IMR-90 (cell line): ENCODE results near the gene THAP2. TPM values are rescaled to one million over a fixed set of nuclear protein-coding genes. Genes with fewer than 3 reads are reported as not detected.

Experiments
- ATAC-seq: fragments of 200-7000 bp; cut with Tn5 transposase; 2 replicates; pipeline ENCODE4 v1.9.1; 2020; ENCODE audit warnings: low read depth, mild to moderate bottlenecking, moderate library complexity
- BruUV-seq: library from RNA; stranded (reverse); fragments of 400-500 nt; replicated peaks from 2 replicates; lab custom pipeline; 2021; lab: Mats Ljungman, UMichigan
- CTCF ChIA-PET: fragments of 300-600 bp; formaldehyde crosslinking; extraction: SDS; loops from one replicate; lab custom pipeline; 2021; ENCODE audit warnings: antibody characterized with exemption; lab: Yijun Ruan, JAX
- POLR2A ChIA-PET: fragments of 300-600 bp; sonication (Branson Sonifier 250); formaldehyde crosslinking; loops from one replicate; lab custom pipeline; 2022; ENCODE audit warnings: antibody characterized with exemption; ENCODE audit not compliant: unreplicated experiment; lab: Charles Lee
- DNase-seq: peaks from one replicate; pipeline ENCODE4 v3.0.0; 2013
- H2AFZ ChIP-seq: replicated peaks from 2 replicates; pipeline ENCODE3; 2013; ENCODE audit warnings: low read length, mild to moderate bottlenecking; ENCODE audit not compliant: poor library complexity
- H2AK5ac ChIP-seq: 2 replicates; pipeline ENCODE4 v1.6.1; 2013; ENCODE audit warnings: low read depth, low read length, inconsistent platforms
- H2AK9ac ChIP-seq: replicated peaks from 2 replicates; pipeline ENCODE3; 2013; ENCODE audit warnings: mild to moderate bottlenecking, low read depth, low read length, moderate library complexity; ENCODE audit not compliant: poor library complexity
- H2BK120ac ChIP-seq: 2 replicates; pipeline ENCODE4 v1.6.1; 2013; ENCODE audit warnings: low read depth, low read length, inconsistent platforms
- H2BK15ac ChIP-seq: 3 replicates; pipeline ENCODE4 v1.6.1; 2013; ENCODE audit warnings: low read depth, low read length, inconsistent platforms
- H2BK20ac ChIP-seq: 2 replicates; pipeline ENCODE4 v1.6.1; 2013; ENCODE audit warnings: low read depth, mild to moderate bottlenecking, inconsistent platforms, low read length, moderate library complexity
- H2BK5ac ChIP-seq: 2 replicates; pipeline ENCODE4 v1.6.1; 2013; ENCODE audit warnings: mild to moderate bottlenecking, low read depth, low read length, inconsistent platforms; ENCODE audit not compliant: poor library complexity, severe bottlenecking
- H3K14ac ChIP-seq: replicated peaks from 2 replicates; pipeline ENCODE4 v1.6.1; 2013; ENCODE audit warnings: low read depth, low read length, inconsistent platforms
- H3K18ac ChIP-seq: 2 replicates; pipeline ENCODE4 v1.6.1; 2013; ENCODE audit warnings: low read depth, low read length, control low read depth
- H3K23ac ChIP-seq: 2 replicates; pipeline ENCODE4 v1.6.1; 2013; ENCODE audit warnings: low read depth, low read length, inconsistent platforms
- H3K27ac ChIP-seq: 2 replicates; pipeline ENCODE4 v1.5.1; 2013; ENCODE audit warnings: mild to moderate bottlenecking, control low read depth, low read length; ENCODE audit not compliant: insufficient read depth
- H3K27me3 ChIP-seq: 2 replicates; pipeline ENCODE4 v1.6.1; 2013; ENCODE audit warnings: low read length; ENCODE audit not compliant: control insufficient read depth, insufficient read depth
- H3K36me3 ChIP-seq: 2 replicates; pipeline ENCODE4 v1.6.1; 2013; ENCODE audit warnings: low read length, mixed read lengths; ENCODE audit not compliant: control insufficient read depth, insufficient read depth
- H3K4ac ChIP-seq: 2 replicates; pipeline ENCODE4 v1.6.1; 2013; ENCODE audit warnings: low read depth, low read length, inconsistent platforms
- H3K4me1 ChIP-seq: 2 replicates; pipeline ENCODE4 v1.6.1; 2013; ENCODE audit warnings: low read length, mixed read lengths; ENCODE audit not compliant: control insufficient read depth, insufficient read depth
- H3K4me2 ChIP-seq: 2 replicates; pipeline ENCODE4 v1.6.1; 2013; ENCODE audit warnings: low read depth, mild to moderate bottlenecking, control low read depth, low read length, moderate library complexity
- H3K4me3 ChIP-seq: 2 replicates; pipeline ENCODE4 v1.5.1; 2013; ENCODE audit warnings: low read depth, mild to moderate bottlenecking, control low read depth, low read length, moderate library complexity; ENCODE audit not compliant: insufficient read depth
- H3K56ac ChIP-seq: 2 replicates; pipeline ENCODE4 v1.6.1; 2013; ENCODE audit warnings: low read length, inconsistent platforms; ENCODE audit not compliant: insufficient read depth; ENCODE audit errors: extremely low read depth
- H3K79me1 ChIP-seq, 2 experiments: 2 replicates each; pipeline ENCODE4 v1.6.1; 2013; ENCODE audit warnings: low read length in 2 of 2, inconsistent platforms in 1 of 2, low read depth in 1 of 2
- H3K9ac ChIP-seq: 2 replicates; pipeline ENCODE4 v1.6.1; 2013; ENCODE audit warnings: low read depth, low read length, control low read depth
- H3K9me1 ChIP-seq: 2 replicates; pipeline ENCODE4 v1.6.1; 2013; ENCODE audit warnings: low read length, inconsistent platforms; ENCODE audit not compliant: insufficient read depth
- H3K9me3 ChIP-seq: 2 replicates; pipeline ENCODE4 v1.6.1; 2013; ENCODE audit warnings: low read length; ENCODE audit not compliant: control insufficient read depth, insufficient read depth
- H4K20me1 ChIP-seq: 2 replicates; pipeline ENCODE4 v1.6.1; 2013; ENCODE audit warnings: low read length, inconsistent platforms; ENCODE audit not compliant: insufficient read depth
- H4K5ac ChIP-seq: 2 replicates; pipeline ENCODE4 v1.6.1; 2013; ENCODE audit warnings: mild to moderate bottlenecking, low read depth, low read length, control low read depth
- H4K8ac ChIP-seq, 2 experiments: 2 replicates each; pipeline ENCODE4 v1.6.1; 2013; ENCODE audit warnings: low read depth in 2 of 2, low read length in 2 of 2, control low read depth in 1 of 2, inconsistent platforms in 1 of 2
- H4K91ac ChIP-seq: 2 replicates; pipeline ENCODE4 v1.6.1; 2013; ENCODE audit warnings: low read depth, low read length, inconsistent platforms; ENCODE audit not compliant: insufficient read depth
- BHLHE40 ChIP-seq: fragments of 150-350 bp; IDR thresholded peaks from 2 replicates; pipeline ENCODE4 v1.6.1; 2016; ENCODE audit warnings: mild to moderate bottlenecking, low read depth, low read length
- CEBPB ChIP-seq: IDR thresholded peaks from 2 replicates; pipeline ENCODE4 v1.6.1; 2012; ENCODE audit warnings: low read depth, low read length, improper control_type of control experiment
- CHD1 ChIP-seq: IDR thresholded peaks from 2 replicates; pipeline ENCODE4 v1.6.1; 2012; ENCODE audit warnings: low read depth, low read length, improper control_type of control experiment
- FOS ChIP-seq: fragments of 150-350 bp; IDR thresholded peaks from 2 replicates; pipeline ENCODE4 v1.6.1; 2016; ENCODE audit warnings: low read depth, low read length
- MAFK ChIP-seq: IDR thresholded peaks from 2 replicates; pipeline ENCODE4 v1.6.1; 2012; ENCODE audit warnings: low read depth, low read length, improper control_type of control experiment
- MAZ ChIP-seq: IDR thresholded peaks from 2 replicates; pipeline ENCODE4 v1.6.1; 2012; ENCODE audit warnings: low read depth, mild to moderate bottlenecking, low read length, improper control_type of control experiment, moderate library complexity, borderline replicate concordance
- MXI1 ChIP-seq: IDR thresholded peaks from 2 replicates; pipeline ENCODE4 v1.6.1; 2012; ENCODE audit warnings: low read depth, mild to moderate bottlenecking, low read length, moderate library complexity, borderline replicate concordance
- NFE2L2 ChIP-seq: fragments of 150-350 bp; IDR thresholded peaks from 2 replicates; pipeline ENCODE4 v1.6.1; 2016; ENCODE audit warnings: low read depth, mild to moderate bottlenecking, low read length
- POLR2A ChIP-seq: IDR thresholded peaks from 2 replicates; pipeline ENCODE4 v1.6.1; 2012; ENCODE audit warnings: mild to moderate bottlenecking, low read depth, low read length
- RAD21 ChIP-seq: IDR thresholded peaks from 2 replicates; pipeline ENCODE4 v1.6.1; 2012; ENCODE audit warnings: low read length, improper control_type of control experiment
- RCOR1 ChIP-seq: IDR thresholded peaks from 2 replicates; pipeline ENCODE4 v1.6.1; 2012; ENCODE audit warnings: mild to moderate bottlenecking, low read length, improper control_type of control experiment; ENCODE audit not compliant: insufficient replicate concordance
- RFX5 ChIP-seq: IDR thresholded peaks from 2 replicates; pipeline ENCODE4 v1.8.0; 2012; ENCODE audit warnings: low read depth, mild to moderate bottlenecking, low read length, moderate library complexity
- WGBS, 2 experiments: methylation state at CpG; one replicate each; pipeline versions ENCODE4 v1.1.5 to v1.1.7; 2013; ENCODE audit warnings: missing lambda C conversion rate in 2 of 2; ENCODE audit not compliant: insufficient read length in 1 of 2; ENCODE audit errors: extremely low coverage in 2 of 2; 5-methylcytosine and 5-hydroxymethylcytosine counted together
- dilution Hi-C: fragments of 300-500 bp; cut with HindIII; formaldehyde crosslinking; loops from one replicate; pipeline ENCODE4 v1.14.3; 2018; ENCODE audit warnings: low sequenced_read_pairs; ENCODE audit not compliant: unreplicated experiment
- in situ Hi-C: fragments of 300-500 bp; cut with MboI; formaldehyde crosslinking; loops from 3 replicates; pipeline ENCODE4 v1.14.3; 2019; ENCODE audit warnings: low sequenced_read_pairs, inconsistent platforms, mixed read lengths
- intact Hi-C: fragments of 100-400 bp; cut with micrococcal nuclease; formaldehyde crosslinking; loops from 2 replicates; pipeline ENCODE4 v1.10.0; 2022
- polyA plus RNA-seq, 3 experiments: library from polyadenylated mRNA; depleted of rRNA; stranded (reverse); fragments of >200 nt; gene quantifications; 2 replicates each; pipeline ENCODE4 v1.2.3, GENCODE V29; 2012; ENCODE audit warnings: low replicate concordance in 1 of 3
- total RNA-seq: library from RNA; depleted of rRNA; stranded (reverse); fragments of >200 nt; gene quantifications from 2 replicates; pipeline ENCODE4 v1.2.3, GENCODE V29; 2012
- TF ChIP-seq, protein P1 (sequence below): fragments of 150-350 bp; IDR thresholded peaks from 2 replicates; pipeline ENCODE4 v1.6.1; 2016; ENCODE audit warnings: low read depth, mild to moderate bottlenecking, low read length, moderate library complexity, borderline replicate concordance
- TF ChIP-seq, protein P2 (sequence below): conservative IDR thresholded peaks from 2 replicates; pipeline ENCODE4 v1.5.1; 2012; ENCODE audit warnings: mild to moderate bottlenecking, low read depth, low read length, improper control_type of control experiment
- TF ChIP-seq, protein P3 (sequence below): fragments of 150-350 bp; IDR thresholded peaks from 2 replicates; pipeline ENCODE4 v1.6.1; 2017; ENCODE audit warnings: mild to moderate bottlenecking, antibody characterized with exemption, low read length, low read depth

Gene THAP2
- total and polyA plus RNA-seq, 2 of the 4 experiments (the other 2 are of a cell fraction): 1.4 to 2.5 TPM

DNA sequence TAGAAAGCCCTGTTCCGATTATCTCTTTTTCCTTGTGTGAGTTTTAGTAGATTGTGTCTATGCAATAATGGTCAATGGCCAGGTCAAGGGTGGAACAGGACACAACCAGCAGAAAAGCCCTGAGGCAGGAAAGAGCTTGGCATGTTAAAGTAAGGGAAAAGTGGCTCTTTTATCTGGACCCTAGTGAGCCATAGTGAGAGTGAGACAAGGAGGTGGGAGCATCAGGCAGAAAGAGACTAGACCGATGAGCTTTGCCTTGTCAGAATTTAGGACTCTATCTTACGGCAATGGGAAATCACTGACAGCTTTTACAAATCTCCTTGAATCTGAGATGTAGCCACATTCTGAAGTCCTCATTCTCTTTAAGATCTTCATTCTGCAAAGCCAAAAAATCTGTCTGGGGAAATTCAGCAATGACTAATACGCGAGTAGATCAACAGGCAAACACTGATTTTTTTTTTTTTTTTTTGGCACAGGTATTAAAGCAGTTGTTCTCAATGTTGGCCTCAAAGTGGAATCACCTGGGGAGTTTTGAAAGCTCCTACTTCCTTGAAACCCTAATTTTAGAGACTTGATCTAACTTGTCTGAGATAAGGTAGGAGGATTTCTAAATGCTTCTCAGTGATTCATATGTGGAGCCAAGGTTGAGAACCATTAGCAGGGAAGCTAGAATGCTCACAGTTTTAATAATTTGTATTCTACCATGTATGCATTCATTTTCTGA lies 55.7 kb downstream of the THAP2 start:
- H3K23ac ChIP-seq: no peak overlapping the region
- POLR2A ChIA-PET: no interaction called here
- no peak overlapping the region for H3K56ac ChIP-seq
- H3K14ac ChIP-seq: 0 out of 2 replicates have a peak overlapping the region, but pooled peaks have one; percentile 12
- dilution Hi-C loops: loop anchor here (25.0 kb wide), 1 partner anchor 308 kb away; no protein-coding TSS in a partner anchor
- no peak overlapping the region for H3K4ac ChIP-seq
- no peak overlapping the region for H2BK15ac ChIP-seq
- no peak overlapping the region for H3K27ac ChIP-seq
- no peaks in the 10 kb centered on the region for H3K27me3 ChIP-seq
- H3K4me3 ChIP-seq: no peak overlapping the region
- H3K4me1 ChIP-seq: no peaks in the 10 kb centered on the region
- in situ Hi-C loops: no loop called here
- H2AK5ac ChIP-seq: no peak overlapping the region
- H3K79me1 ChIP-seq: no peaks in the 10 kb centered on the region
- no peaks in the 10 kb centered on the region for H4K20me1 ChIP-seq
- BruUV-seq: no TSS peak
- H3K18ac ChIP-seq: no peak overlapping the region
- H4K8ac ChIP-seq: no peak overlapping the region
- no peak overlapping the region for H3K4me2 ChIP-seq
- H2AFZ ChIP-seq: no peak overlapping the region
- no peak overlapping the region for H4K91ac ChIP-seq
- no peak overlapping the region for H4K5ac ChIP-seq
- DNase-seq (peak; percentile 16), ATAC-seq (no peak)
- H3K9me1 ChIP-seq: no peaks in the 10 kb centered on the region
- WGBS, 2 experiments: 86% methylated on average over 1 of the region's 5 CpGs; no CpG with 5 or more reads in 1 of the 2 experiments
- CTCF ChIA-PET: interaction anchor here (0.7 kb wide), 1 partner anchor 360 kb away, joined by 5 read pairs; no protein-coding TSS in a partner anchor
- no peak overlapping the region for H2BK5ac ChIP-seq
- no peak overlapping the region for H3K9ac ChIP-seq
- intact Hi-C loops: no loop called here
- no peak overlapping the region for H2BK20ac ChIP-seq
- H2BK120ac ChIP-seq: no peak overlapping the region
- H2AK9ac ChIP-seq: no peak overlapping the region
- H3K36me3 ChIP-seq: no peaks in the 10 kb centered on the region
- no peaks in the 10 kb centered on the region for H3K9me3 ChIP-seq
- TF ChIP-seq, protein P1, sequence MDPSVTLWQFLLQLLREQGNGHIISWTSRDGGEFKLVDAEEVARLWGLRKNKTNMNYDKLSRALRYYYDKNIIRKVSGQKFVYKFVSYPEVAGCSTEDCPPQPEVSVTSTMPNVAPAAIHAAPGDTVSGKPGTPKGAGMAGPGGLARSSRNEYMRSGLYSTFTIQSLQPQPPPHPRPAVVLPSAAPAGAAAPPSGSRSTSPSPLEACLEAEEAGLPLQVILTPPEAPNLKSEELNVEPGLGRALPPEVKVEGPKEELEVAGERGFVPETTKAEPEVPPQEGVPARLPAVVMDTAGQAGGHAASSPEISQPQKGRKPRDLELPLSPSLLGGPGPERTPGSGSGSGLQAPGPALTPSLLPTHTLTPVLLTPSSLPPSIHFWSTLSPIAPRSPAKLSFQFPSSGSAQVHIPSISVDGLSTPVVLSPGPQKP: no peak
- TF ChIP-seq RAD21 (no peak), CEBPB (no peak), MXI1 (no peak), BHLHE40 (no peak), MAFK (no peak), POLR2A (no peak), FOS (no peak), RFX5 (no peak), RCOR1 (no peak), MAZ (no peak), CHD1 (no peak), NFE2L2 (no peak)
- TF ChIP-seq, protein P2, sequence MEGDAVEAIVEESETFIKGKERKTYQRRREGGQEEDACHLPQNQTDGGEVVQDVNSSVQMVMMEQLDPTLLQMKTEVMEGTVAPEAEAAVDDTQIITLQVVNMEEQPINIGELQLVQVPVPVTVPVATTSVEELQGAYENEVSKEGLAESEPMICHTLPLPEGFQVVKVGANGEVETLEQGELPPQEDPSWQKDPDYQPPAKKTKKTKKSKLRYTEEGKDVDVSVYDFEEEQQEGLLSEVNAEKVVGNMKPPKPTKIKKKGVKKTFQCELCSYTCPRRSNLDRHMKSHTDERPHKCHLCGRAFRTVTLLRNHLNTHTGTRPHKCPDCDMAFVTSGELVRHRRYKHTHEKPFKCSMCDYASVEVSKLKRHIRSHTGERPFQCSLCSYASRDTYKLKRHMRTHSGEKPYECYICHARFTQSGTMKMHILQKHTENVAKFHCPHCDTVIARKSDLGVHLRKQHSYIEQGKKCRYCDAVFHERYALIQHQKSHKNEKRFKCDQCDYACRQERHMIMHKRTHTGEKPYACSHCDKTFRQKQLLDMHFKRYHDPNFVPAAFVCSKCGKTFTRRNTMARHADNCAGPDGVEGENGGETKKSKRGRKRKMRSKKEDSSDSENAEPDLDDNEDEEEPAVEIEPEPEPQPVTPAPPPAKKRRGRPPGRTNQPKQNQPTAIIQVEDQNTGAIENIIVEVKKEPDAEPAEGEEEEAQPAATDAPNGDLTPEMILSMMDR: no peak
- TF ChIP-seq, protein P3, sequence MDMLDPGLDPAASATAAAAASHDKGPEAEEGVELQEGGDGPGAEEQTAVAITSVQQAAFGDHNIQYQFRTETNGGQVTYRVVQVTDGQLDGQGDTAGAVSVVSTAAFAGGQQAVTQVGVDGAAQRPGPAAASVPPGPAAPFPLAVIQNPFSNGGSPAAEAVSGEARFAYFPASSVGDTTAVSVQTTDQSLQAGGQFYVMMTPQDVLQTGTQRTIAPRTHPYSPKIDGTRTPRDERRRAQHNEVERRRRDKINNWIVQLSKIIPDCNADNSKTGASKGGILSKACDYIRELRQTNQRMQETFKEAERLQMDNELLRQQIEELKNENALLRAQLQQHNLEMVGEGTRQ: no peak
